PC-3 (cell line): ENCODE data around the gene STPG3. TPM values are rescaled to one million over a fixed set of nuclear protein-coding genes. Genes with fewer than 3 reads are reported as not detected.

Source experiments
- ATAC-seq: fragments of 200-7000 bp; cut with Tn5 transposase; 2 replicates; pipeline ENCODE4 v1.9.1; 2020; ENCODE audit warnings: mild to moderate bottlenecking, moderate library complexity
- BruUV-seq: library from RNA; stranded (reverse); fragments of 400-500 nt; replicated peaks from 2 replicates; lab custom pipeline; 2021; lab: Mats Ljungman, UMichigan
- CTCF ChIA-PET: fragments of 300-600 bp; sonication (Branson Sonifier 250); formaldehyde crosslinking; loops from one replicate; lab custom pipeline; 2022; ENCODE audit warnings: antibody characterized with exemption; lab: Charles Lee
- POLR2A ChIA-PET: fragments of 300-600 bp; sonication (Branson Sonifier 250); formaldehyde crosslinking; loops from one replicate; lab custom pipeline; 2022; ENCODE audit warnings: antibody characterized with exemption; ENCODE audit not compliant: unreplicated experiment; lab: Charles Lee
- DNase-seq: peaks from one replicate; pipeline ENCODE4 v3.0.0-alpha.2; 2015
- H2AFZ ChIP-seq: fragments of 300-600 bp; sonication (generic); 2 replicates; pipeline ENCODE4 v1.6.0; 2016; ENCODE audit warnings: antibody characterized with exemption, low read length
- H3F3A ChIP-seq: fragments of 300-600 bp; sonication (generic); one replicate; pipeline ENCODE4 v1.6.0; 2017; ENCODE audit warnings: antibody characterized with exemption, low read length, control low read depth, mild to moderate bottlenecking; ENCODE audit not compliant: unreplicated experiment
- H3K27ac ChIP-seq: fragments of 300-600 bp; sonication (generic); 2 replicates; pipeline ENCODE4 v1.5.1; 2016; ENCODE audit warnings: mild to moderate bottlenecking, low read length
- H3K27me3 ChIP-seq: fragments of 300-600 bp; sonication (generic); 2 replicates; pipeline ENCODE4 v1.6.1; 2016; ENCODE audit warnings: low read length, mixed read lengths
- H3K36me3 ChIP-seq: fragments of 300-600 bp; sonication (generic); 2 replicates; pipeline ENCODE4 v1.6.1; 2016; ENCODE audit warnings: low read depth, mixed run types, low read length, mixed read lengths
- H3K4me1 ChIP-seq: fragments of 300-600 bp; sonication (generic); 2 replicates; pipeline ENCODE4 v1.5.1; 2016; ENCODE audit warnings: low read length; ENCODE audit not compliant: insufficient read depth
- H3K4me2 ChIP-seq: fragments of 300-600 bp; sonication (generic); 2 replicates; pipeline ENCODE4 v1.6.0; 2016; ENCODE audit warnings: low read length
- H3K4me3 ChIP-seq: fragments of 300-600 bp; sonication (generic); 2 replicates; pipeline ENCODE4 v1.5.1; 2016; ENCODE audit warnings: mild to moderate bottlenecking, low read length, mixed read lengths
- H3K79me2 ChIP-seq: fragments of 300-600 bp; sonication (generic); 2 replicates; pipeline ENCODE4 v1.6.1; 2017; ENCODE audit warnings: low read length, mixed read lengths
- H3K9ac ChIP-seq: fragments of 300-600 bp; sonication (generic); 2 replicates; pipeline ENCODE4 v1.6.0; 2016; ENCODE audit warnings: mild to moderate bottlenecking, low read length
- H3K9me2 ChIP-seq: fragments of 300-600 bp; sonication (generic); replicated peaks from 2 replicates; pipeline ENCODE4 v1.6.1; 2016; ENCODE audit warnings: mixed run types, low read length, mixed read lengths
- H3K9me3 ChIP-seq: fragments of 300-600 bp; sonication (generic); 2 replicates; pipeline ENCODE4 v1.6.1; 2016; ENCODE audit warnings: low read length, mixed read lengths
- H4K20me1 ChIP-seq: fragments of 300-600 bp; sonication (generic); 2 replicates; pipeline ENCODE4 v1.6.1; 2016; ENCODE audit warnings: low read length, mixed read lengths
- EZH2 ChIP-seq: fragments of 300-600 bp; sonication (generic); IDR thresholded peaks from one replicate; pipeline ENCODE4 v1.6.1; 2017; ENCODE audit warnings: antibody characterized with exemption, mild to moderate bottlenecking, low read length; ENCODE audit not compliant: unreplicated experiment
- EZH2phosphoT487 ChIP-seq: fragments of 300-600 bp; sonication (generic); IDR thresholded peaks from 2 replicates; pipeline ENCODE4 v1.6.1; 2018; ENCODE audit warnings: mild to moderate bottlenecking, antibody characterized with exemption, low read length, borderline replicate concordance
- intact Hi-C: fragments of 100-400 bp; cut with micrococcal nuclease; formaldehyde crosslinking; loops from 2 replicates; pipeline ENCODE4 v1.9.0; 2023
- total RNA-seq: library from RNA; depleted of rRNA; stranded (reverse); fragments of >200 nt; gene quantifications from 2 replicates; pipeline ENCODE4 v1.2.3, GENCODE V29; 2014
- TF ChIP-seq, protein P1 (sequence below): fragments of 300-600 bp; sonication (generic); conservative IDR thresholded peaks from 2 replicates; pipeline ENCODE4 v1.5.1; 2017; ENCODE audit warnings: antibody characterized with exemption, low read depth, mild to moderate bottlenecking, low read length

STPG3 gene
- total RNA-seq, 1 experiment from 2014 or later, result not detected

DNA sequence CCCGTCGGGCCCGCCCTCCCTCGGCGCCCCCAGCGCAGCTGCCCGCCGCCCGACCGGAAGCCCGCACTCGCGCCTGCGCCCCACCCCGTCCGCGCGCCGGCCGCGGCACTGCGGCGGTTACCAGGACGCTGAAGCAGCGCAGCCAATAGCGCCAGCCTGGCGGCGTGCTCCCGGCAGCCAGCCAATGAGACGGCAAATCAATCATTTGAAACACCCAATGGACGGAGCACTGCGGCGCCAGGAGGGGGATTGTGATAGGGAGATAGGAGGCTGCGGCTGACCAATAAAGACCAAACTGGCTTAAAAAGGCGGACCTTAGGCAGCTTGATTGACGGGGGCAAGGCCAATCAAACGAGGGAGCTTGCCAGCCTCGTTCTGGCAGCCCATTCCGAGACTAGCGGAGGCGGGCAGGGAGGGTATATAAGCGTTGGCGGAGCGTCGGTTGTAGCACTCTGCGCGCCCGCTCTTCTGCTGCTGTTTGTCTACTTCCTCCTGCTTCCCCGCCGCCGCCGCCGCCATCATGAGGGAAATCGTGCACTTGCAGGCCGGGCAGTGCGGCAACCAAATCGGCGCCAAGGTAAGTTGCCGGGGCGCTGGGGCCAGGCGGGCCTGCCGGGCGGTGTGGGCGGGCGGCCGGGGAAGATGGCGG, 10.1 kb upstream of the STPG3 start, which contains the start of gene TUBB4B:
TUBB4B (plus strand) TSS at position 447 of the 649 bp plus-strand sequence; CDS start at position 521, 74 bp downstream.
- Histone ChIP-seq H3K36me3 (peaks cover 17% of the 10 kb centered on the region), H3K9me2 (no peaks in the 10 kb centered on the region), H3K79me2 (peaks cover 46% of the 10 kb centered on the region), H3K9me3 (no peaks in the 10 kb centered on the region), H3K4me3 (peak within 1 kb of the TSS; percentile 97), H3K4me2 (peak within 1 kb of the TSS; percentile 95), H4K20me1 (peaks cover 28% of the 10 kb centered on the region), H2AFZ (peak within 1 kb of the TSS; percentile 78), H3F3A (peaks cover 5% of the 10 kb centered on the region), H3K9ac (peak within 1 kb of the TSS; percentile 89), H3K4me1 (peaks cover 37% of the 10 kb centered on the region), H3K27ac (peak within 1 kb of the TSS; percentile 89), H3K27me3 (no peaks in the 10 kb centered on the region)
- CTCF ChIA-PET, result interaction anchor here (1.0 kb wide), 1 partner anchor 111 kb away, joined by 3 read pairs; no protein-coding TSS in a partner anchor
- TF ChIP-seq, protein P1, sequence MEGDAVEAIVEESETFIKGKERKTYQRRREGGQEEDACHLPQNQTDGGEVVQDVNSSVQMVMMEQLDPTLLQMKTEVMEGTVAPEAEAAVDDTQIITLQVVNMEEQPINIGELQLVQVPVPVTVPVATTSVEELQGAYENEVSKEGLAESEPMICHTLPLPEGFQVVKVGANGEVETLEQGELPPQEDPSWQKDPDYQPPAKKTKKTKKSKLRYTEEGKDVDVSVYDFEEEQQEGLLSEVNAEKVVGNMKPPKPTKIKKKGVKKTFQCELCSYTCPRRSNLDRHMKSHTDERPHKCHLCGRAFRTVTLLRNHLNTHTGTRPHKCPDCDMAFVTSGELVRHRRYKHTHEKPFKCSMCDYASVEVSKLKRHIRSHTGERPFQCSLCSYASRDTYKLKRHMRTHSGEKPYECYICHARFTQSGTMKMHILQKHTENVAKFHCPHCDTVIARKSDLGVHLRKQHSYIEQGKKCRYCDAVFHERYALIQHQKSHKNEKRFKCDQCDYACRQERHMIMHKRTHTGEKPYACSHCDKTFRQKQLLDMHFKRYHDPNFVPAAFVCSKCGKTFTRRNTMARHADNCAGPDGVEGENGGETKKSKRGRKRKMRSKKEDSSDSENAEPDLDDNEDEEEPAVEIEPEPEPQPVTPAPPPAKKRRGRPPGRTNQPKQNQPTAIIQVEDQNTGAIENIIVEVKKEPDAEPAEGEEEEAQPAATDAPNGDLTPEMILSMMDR, result no peak
- TF ChIP-seq EZH2 (no peak), EZH2phosphoT487 (no peak)
- POLR2A ChIA-PET, result interaction anchor here (0.6 to 1.4 kb wide), 5 partner anchors 13 to 175 kb away, joined by 4 to 10 read pairs (median 4); partner anchors contain the start of genes RNF224 and TOR4A
- peak; percentile 62 for ATAC-seq
- BruUV-seq, result no TSS peak
- intact Hi-C loops, result no loop called here
- peak; percentile 97 for DNase-seq

GRCh38 chr9:137241490-137242268, 9.4 kb upstream of the STPG3 start:
- ATAC-seq, result peak; percentile 10
- H2AFZ ChIP-seq, result no peak overlapping the region

More at GRCh38 chr9:137241490-137242268, 9.4 kb upstream of the STPG3 start:
- peaks cover 46% of the 10 kb centered on the region for H3K79me2 ChIP-seq
- H3K36me3 ChIP-seq, result peaks cover 17% of the 10 kb centered on the region
- ChIA-PET CTCF (no interaction called here), POLR2A (interaction anchor here (0.7 to 1.4 kb wide), 3 partner anchors 12 to 53 kb away, joined by 4 to 32 read pairs (median 10); no protein-coding TSS in a partner anchor)
- peaks cover 37% of the 10 kb centered on the region for H3K4me1 ChIP-seq
- H3K9me2 ChIP-seq, result no peaks in the 10 kb centered on the region
- H3K9me3 ChIP-seq, result no peaks in the 10 kb centered on the region
- peak overlapping the region; percentile 97 for H3K4me3 ChIP-seq
- peaks cover 5% of the 10 kb centered on the region for H3F3A ChIP-seq
- peak overlapping the region; percentile 86 for H3K4me2 ChIP-seq
- peak overlapping the region; percentile 89 for H3K9ac ChIP-seq
- H3K27me3 ChIP-seq, result no peaks in the 10 kb centered on the region
- peaks cover 28% of the 10 kb centered on the region for H4K20me1 ChIP-seq
- BruUV-seq, result TSS peak; percentile 56
- TF ChIP-seq, protein P1, result no peak
- TF ChIP-seq EZH2phosphoT487 (no peak), EZH2 (no peak)
- intact Hi-C loops, result no loop called here
- DNase-seq, result peak; percentile 58
- H3K27ac ChIP-seq, result peak overlapping the region; percentile 53
